Measurements from ENCODE around the gene FAM89A. TPM values are rescaled to one million over a fixed set of nuclear protein-coding genes. Genes with fewer than 3 reads are reported as not detected.

FAM89A gene
- total and polyA plus RNA-seq, 2 of the 8 experiments (the other 6 are each of a cell fraction or from before 2014, with no cell fraction given), result 2.1 to 2.2 TPM

GRCh38 chr1:231044588-231044987 lies 4.5 kb upstream of the FAM89A start (continued):
- TF ChIP-seq CHD7 (IDR thresholded peaks at IDR 0.05; ENCODE audit: insufficient replicate concordance, low read length) (no peak), ZNF274 (IDR thresholded peaks at IDR 0.05; ENCODE audit: borderline replicate concordance, extremely low read depth, low read length) (no peak), SRF (IDR thresholded peaks at IDR 0.05; ENCODE audit: low read depth, low read length) (no peak), ASH2L (IDR thresholded peaks at IDR 0.05; ENCODE audit: low read length) (no peak), SIN3A (conservative IDR thresholded peaks at IDR 0.05 in 1 of 2, IDR thresholded peaks at IDR 0.05 in 1 of 2; ENCODE audit: low read depth in 1 of 2, low read length in 2 of 2) (no peak), MAFK (IDR thresholded peaks at IDR 0.05; ENCODE audit: low read depth, low read length) (no peak)
- TF ChIP-seq, protein P1, sequence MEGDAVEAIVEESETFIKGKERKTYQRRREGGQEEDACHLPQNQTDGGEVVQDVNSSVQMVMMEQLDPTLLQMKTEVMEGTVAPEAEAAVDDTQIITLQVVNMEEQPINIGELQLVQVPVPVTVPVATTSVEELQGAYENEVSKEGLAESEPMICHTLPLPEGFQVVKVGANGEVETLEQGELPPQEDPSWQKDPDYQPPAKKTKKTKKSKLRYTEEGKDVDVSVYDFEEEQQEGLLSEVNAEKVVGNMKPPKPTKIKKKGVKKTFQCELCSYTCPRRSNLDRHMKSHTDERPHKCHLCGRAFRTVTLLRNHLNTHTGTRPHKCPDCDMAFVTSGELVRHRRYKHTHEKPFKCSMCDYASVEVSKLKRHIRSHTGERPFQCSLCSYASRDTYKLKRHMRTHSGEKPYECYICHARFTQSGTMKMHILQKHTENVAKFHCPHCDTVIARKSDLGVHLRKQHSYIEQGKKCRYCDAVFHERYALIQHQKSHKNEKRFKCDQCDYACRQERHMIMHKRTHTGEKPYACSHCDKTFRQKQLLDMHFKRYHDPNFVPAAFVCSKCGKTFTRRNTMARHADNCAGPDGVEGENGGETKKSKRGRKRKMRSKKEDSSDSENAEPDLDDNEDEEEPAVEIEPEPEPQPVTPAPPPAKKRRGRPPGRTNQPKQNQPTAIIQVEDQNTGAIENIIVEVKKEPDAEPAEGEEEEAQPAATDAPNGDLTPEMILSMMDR (IDR thresholded peaks at IDR 0.05; ENCODE audit: control extremely low read depth in 1 of 3, insufficient read depth in 1 of 3, low read depth in 1 of 3, low read length in 3 of 3), result no peak
- TF ChIP-seq, protein P2, sequence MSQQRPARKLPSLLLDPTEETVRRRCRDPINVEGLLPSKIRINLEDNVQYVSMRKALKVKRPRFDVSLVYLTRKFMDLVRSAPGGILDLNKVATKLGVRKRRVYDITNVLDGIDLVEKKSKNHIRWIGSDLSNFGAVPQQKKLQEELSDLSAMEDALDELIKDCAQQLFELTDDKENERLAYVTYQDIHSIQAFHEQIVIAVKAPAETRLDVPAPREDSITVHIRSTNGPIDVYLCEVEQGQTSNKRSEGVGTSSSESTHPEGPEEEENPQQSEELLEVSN (IDR thresholded peaks at IDR 0.05), result no peak
